Fibroblast of upper back skin (primary cell): Measurements from ENCODE around the gene SERPINE1.

Source experiments
- DNase-seq: peaks from one replicate; pipeline ENCODE4 v3.0.0-alpha.2; 2013

Gene SERPINE1

DNA sequence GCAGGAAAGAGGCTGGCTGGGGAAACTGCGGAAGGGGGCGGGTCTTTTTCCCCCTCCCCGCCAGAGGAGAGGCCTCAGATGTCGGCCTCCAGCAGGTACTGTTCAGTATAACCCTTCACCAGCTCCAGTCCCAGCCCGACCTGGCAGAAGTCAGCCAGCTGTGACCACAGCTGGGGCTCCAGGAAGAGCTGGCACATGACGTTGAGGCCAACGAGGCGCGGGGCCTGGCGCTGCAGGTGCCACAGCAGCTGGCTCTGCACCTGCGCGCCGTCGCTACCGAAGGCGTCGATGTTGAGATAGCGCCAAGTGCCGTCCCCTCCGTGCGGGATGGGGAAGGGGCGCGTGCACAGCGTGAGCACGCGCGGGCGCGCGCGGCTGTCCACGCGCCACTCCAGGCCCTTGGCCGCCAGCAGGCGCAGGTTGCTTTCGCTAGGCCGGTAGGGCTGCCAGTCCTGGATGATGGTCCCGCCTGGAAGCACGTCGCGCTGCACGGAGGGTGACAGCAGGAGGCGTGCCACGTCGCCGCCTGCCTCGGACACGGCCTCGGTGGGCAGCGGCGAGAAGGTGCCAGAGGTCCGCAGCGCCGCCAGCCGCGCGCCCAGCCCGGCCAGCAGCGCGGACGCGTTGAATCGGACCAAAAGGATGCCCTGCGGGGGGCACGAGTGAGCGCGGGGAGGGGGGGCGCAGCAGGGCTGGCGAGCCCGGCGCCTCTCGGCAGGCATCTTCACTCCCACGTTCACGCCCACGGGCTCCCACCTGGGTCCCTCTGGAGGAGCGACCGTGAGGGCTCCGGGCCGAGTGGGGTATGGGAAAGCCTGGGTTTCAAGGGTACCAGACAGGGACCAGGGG lies 45.3 kb downstream of the SERPINE1 start:
- no peak for DNase-seq

DNA sequence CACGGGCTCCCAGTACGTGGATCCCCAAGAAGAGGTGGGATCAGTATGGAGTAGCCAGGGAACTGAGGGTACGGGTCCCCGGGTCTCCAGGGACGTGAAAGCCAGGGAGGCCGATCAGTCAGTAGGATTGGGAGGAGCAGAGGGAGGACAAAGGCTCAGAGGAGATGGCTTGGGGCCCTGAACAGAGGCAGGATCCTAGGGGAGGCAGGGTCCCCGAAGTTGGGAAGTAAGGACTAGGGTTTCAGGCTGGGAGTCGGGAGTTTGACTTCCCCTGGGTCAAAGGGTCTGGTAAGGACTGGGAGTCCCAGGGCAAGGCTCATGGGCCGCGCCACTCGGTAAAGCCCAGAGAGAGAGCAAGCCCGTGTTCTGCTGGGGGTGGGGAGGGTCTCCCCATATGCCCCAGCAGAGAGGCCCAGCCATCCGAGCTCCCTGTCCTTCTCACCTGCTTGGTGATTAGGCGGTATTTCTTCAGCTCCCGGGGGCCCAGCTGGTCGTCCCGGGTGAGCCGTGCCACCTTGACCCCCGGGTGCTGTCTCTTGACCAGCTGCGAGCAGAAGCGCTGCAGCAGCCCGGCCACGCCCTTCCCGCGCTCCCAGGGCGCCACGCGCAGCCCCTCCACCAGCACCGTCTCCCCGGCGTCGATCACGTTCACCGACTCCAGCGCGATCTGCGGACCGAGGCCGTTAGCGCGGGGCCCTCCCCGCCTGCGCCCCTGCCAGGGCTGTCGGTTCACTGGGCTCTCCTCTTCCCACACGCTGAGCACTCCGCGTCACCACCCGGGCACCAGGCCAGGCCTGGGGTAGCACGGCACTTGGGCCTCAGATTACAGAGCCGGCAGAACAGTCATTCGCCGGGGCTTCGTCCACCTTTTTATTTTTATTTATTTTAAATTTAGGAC lies 46.2 kb downstream of the SERPINE1 start:
- DNase-seq: peak; percentile 45

DNA sequence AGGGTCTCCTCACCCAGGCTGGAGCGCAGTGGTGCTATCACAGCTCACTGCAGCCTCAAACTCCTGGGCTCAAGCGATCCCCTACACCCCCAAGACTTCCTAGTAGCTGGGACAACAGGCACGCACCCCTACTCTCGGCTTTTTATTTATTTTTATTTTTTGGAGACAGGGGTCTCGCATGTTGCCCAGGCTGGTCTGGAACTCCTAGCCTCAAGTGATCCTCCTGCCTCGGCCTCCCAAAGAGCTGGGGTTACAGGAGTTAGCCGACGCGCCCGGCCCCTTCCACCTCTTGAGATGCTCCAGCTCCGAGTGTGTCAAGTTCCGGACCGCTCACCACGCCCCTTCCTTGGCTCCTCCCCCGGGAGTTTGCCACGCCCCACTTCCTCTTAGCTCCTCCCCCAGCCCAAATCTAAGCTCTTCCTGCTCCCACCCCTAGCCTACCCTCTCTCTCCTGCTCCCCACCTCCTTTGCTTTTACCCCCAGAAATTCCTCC lies 46.9 kb downstream of the SERPINE1 start:
- no peak for DNase-seq

DNA sequence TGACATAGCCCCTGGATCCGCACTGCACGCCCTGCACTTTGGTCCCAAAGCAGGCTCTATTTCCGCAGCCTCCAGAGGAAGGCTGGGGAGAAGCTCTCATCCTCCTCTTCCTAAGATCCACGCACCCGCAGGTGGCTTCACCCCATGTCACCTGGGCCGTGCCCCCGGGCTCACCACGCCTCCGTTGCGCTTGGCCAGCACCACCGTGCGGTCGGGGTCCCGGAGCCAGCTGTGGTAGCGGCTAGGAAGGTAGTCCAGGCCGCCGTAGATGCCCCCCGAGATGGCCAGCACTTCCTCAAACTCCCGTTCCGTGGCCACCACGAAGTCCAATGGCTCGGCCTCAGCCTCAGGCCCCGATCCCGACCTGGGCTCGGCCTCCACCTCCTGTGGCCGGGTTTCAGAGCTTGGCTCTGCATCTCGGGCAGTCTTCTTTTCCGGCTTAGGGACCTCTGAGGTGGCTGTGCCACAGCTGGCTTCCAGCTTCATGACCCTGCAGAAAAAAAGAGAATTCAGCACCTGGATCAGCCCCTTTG lies 47.5 kb downstream of the SERPINE1 start:
- no peak for DNase-seq

DNA sequence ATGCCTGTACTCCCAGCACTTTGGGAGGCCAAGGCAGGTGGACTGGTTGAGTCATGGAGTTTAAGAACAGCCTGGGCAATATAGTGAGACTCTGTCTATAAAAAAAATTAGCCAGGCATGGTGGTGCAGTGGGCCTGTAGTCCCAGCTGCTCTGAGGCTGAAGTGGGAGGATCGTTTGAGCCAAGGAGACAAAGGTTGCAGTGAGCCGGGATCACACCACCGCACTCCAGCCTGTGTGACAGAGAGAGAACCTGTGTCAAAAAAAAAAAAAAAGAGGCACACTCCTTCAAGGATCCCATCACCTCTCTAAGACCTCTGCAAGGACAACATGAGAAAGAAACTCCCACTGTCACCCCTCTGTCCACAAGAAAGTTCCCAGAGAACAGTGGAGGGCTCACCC lies 48.8 kb downstream of the SERPINE1 start:
- DNase-seq: no peak

DNA sequence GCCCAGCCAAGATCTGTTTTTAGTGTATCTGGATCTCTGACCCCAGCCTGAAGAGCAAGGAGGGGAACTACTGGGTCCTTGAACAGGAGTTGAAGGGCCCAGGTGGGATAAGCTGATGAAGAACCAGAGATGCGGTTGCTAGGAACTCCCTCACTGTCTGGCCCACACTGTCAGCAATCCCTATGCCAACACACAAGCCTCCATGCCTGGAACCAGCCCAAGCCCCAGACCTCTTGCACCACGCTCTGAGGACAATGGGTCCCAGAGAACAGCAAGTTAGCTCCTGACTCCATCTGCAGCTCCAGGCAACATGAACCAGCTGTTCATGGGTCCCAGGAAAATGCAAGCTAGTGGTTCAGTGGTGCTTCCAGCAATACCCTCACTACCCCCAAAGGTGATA lies 50.7 kb downstream of the SERPINE1 start:
- DNase-seq: no peak

DNA sequence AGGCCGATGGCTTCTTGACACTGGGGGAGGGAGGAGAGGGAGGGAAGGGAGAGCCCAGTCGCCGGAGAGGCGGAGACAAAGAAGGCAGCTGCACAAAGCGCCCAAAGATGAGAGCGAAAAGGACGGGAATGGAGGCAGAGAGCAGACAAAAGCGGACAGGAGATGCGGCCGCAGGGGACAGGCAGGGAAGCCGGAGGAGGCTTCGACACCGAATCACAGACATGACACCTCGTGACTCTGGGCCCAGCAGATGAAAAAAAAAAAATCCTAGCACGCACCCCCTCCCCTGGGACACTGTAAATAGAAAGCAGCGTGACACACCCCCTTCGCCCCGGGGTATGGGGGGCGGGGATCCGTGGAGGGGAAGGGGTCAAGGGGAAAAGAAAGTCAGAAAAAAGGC lies 52.2 kb downstream of the SERPINE1 start:
- no peak for DNase-seq

DNA sequence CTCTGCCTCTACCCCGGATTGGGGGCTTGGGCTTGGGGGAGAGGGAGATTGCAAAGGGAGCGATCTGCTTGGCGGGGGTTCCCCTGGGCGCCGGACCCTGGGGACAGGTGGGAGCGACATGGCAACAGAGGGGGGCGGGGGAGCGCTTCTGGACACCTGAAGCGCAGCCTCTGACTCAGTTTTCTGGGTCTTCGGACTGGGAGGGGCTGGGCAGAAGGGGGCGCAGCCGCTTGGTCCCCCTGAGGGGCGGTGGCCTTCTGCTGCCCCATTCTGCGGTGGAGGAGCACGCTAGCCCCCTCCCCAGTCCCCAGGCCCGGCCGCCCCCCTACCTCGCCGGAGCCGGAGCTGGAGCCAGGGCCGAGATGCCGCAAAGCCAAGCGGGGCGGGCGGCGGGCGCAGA lies 52.8 kb downstream of the SERPINE1 start:
- DNase-seq: no peak

DNA sequence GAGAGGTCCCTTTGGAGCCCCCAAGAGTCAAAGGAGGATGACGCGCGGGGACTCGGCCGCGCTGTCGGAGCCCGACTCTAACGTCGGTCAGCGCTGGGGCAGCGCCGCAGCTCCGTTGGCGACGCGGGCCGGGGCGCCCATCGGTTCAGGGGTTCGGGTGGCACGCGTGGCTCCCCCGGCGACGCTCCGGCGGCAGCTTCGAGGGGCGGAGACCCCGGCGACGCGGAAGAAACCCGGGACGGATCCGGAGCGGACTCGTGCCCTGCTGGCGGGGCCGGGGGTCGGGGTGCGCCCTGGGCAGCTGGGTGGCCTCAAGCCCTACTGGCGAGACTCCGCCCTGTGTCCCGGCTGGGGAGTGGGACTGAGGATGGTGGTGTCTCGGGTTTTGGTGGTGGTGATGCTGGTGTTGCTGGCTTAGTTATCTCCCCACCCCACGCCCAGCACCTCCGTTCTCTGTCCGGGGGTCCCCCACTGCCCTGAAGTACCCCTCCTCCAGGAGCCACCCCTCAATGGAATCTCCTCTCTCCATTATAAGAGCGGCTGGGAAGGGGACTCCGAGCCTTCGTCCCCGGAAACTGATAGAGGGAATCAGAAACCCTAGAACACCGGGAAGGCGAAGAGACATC lies 53.3 kb downstream of the SERPINE1 start, which contains the start of gene NAT16:
Gene NAT16, minus strand, starts transcription at position 164 of the 626 bp plus-strand sequence. CDS start 5,486 bp downstream, outside the sequence.
- no peak for DNase-seq

DNA sequence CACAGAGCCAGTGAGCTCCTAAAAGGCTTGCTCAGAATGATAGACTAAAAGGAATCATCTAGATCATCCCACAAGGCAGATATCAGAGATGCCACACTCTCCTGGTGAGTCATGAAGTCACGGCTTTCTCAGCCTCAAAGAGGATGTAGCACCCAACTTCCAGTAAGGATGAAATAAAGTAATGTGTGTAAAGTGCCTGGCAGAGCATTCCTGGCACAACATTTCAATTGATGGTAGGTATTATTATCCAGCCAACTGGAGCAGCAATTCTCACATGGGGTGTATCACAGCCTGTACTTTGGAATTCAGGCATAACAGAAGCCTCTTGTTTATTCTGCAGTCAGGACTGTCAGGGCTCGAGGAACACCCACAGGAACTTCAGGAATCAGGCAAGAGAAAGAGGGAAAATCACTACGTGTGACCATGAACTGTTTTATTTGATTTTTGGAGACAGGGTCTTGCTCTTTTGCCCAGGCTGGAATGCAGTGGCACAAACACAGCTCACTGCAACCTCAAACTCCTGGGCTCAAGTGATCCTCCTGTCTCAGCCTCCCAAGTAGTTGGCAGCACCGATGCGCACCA lies 58.4 kb downstream of the SERPINE1 start:
- no peak for DNase-seq

DNA sequence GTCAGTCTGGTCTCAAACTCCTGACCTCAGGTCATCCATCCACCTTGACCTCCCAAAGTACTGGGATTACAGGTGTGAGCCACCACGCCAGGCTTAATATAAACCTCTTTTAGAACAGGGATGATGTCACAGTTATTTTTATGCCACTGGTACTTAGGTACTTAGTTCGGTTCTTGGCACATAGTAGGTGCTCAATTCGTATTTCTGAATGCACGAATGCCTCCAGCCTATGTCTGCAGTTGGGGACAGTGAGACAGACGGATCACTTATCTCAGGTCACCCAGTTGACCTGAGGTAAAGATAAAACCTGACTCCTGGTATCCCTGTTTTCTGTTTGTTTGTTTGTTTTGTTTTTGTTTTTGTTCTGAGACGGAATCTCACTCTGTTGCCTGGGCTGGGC lies 59.3 kb downstream of the SERPINE1 start:
- no peak for DNase-seq

DNA sequence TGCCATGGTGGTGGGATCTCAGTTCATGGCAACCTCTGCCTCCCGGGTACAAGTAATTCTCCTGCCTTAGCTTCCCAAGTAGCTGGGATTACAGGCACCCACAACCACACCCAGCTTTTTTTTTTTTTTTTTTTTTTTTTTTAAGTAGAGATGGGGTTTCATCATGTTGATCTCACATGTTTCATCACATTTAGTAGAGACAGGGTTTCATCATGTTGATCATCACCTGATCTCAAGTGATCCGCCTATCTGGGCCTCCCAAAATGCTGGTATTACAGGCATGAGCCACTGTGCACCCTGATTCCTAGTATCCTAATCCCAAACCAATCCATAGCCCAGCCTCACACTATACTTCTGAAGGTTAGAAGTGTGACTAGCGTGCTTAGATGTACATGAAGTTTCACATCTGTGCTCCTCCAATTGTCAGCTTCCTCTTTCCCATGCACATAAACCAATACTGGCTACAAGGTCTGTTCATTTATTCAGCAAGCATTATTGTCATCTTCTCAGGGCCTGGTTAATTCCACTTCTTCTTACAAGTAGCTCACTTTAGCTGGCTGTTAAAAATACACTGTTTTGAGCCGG lies 60.0 kb downstream of the SERPINE1 start:
- no peak for DNase-seq
